HCT116 (cell line): ENCODE results near the gene CDKAL1. TPM values are rescaled to one million over a fixed set of nuclear protein-coding genes. Genes with fewer than 3 reads are reported as not detected.

Source experiments
- ATAC-seq: fragments of 200-7000 bp; cut with Tn5 transposase; 2 replicates; pipeline ENCODE4 v1.9.1; 2020; ENCODE audit warnings: mild to moderate bottlenecking, moderate library complexity
- BruUV-seq: library from RNA; stranded (reverse); fragments of 400-500 nt; replicated peaks from 2 replicates; lab custom pipeline; 2021; lab: Mats Ljungman, UMichigan
- CTCF ChIA-PET: fragments of 300-600 bp; sonication (Branson Sonifier 250); formaldehyde crosslinking; loops from one replicate; lab custom pipeline; 2021; ENCODE audit warnings: antibody characterized with exemption; lab: Charles Lee
- POLR2A ChIA-PET: fragments of 300-600, 350-600 bp; sonication (Branson Sonifier 250); formaldehyde crosslinking; loops from one replicate; lab custom pipeline; 2021; ENCODE audit warnings: antibody characterized with exemption; lab: Charles Lee
- RAD21 ChIA-PET, 2 experiments: fragments of 300-600 bp; sonication (Branson Sonifier 250); formaldehyde crosslinking; loops; one replicate each; lab custom pipeline; 2023; ENCODE audit warnings: low total read pairs in 2 of 2; ENCODE audit not compliant: uncharacterized antibody in 2 of 2, unreplicated experiment in 2 of 2, low non-redundant PET in 1 of 2; lab: Charles Lee
- DNase-seq: peaks from one replicate; pipeline ENCODE4 v3.0.0-alpha.2; 2010; ENCODE audit warnings: low read depth, low spot score
- H2AFZ ChIP-seq: fragments of 200-600 bp; shearing (Covaris generic), sonication (generic); 2 replicates; pipeline ENCODE4 v1.6.1; 2017; ENCODE audit warnings: low read depth, mixed run types, mixed read lengths, antibody characterized with exemption, low read length; ENCODE audit not compliant: poor library complexity, severe bottlenecking
- H3K27ac ChIP-seq: 2 replicates; pipeline ENCODE4 v1.5.1; 2012; ENCODE audit warnings: low read depth, low read length
- H3K27me3 ChIP-seq: fragments of 200-600 bp; sonication (generic); 2 replicates; pipeline ENCODE4 v1.6.1; 2016; ENCODE audit warnings: mixed run types, low read length, mixed read lengths; ENCODE audit not compliant: insufficient read depth
- H3K36me3 ChIP-seq, 2 experiments: fragments of 200-500 bp in 1 of 2; fragments of 200-600 bp in 1 of 2; sonication (Bioruptor generic) in 1 of 2; sonication (generic) in 1 of 2; 2 replicates each; pipeline versions ENCODE4 v1.5.1 to v1.6.1; 2014 to 2016; ENCODE audit warnings: low read length in 2 of 2, inconsistent platforms in 1 of 2, mixed read lengths in 1 of 2, mixed run types in 1 of 2; ENCODE audit not compliant: insufficient read depth in 2 of 2, control insufficient read depth in 1 of 2
- H3K4me1 ChIP-seq, 2 experiments: fragments of 200-600 bp in 1 of 2; sonication (generic) in 1 of 2; 2 replicates each; pipeline versions ENCODE4 v1.5.1 to v1.6.1; 2012 to 2017; ENCODE audit warnings: low read length in 2 of 2, inconsistent platforms in 1 of 2, mild to moderate bottlenecking in 1 of 2, mixed read lengths in 1 of 2, mixed run types in 1 of 2, moderate library complexity in 1 of 2; ENCODE audit not compliant: insufficient read depth in 2 of 2, control insufficient read depth in 1 of 2
- H3K4me2 ChIP-seq: fragments of 200-600 bp; sonication (generic); 2 replicates; pipeline ENCODE4 v1.6.1; 2017; ENCODE audit warnings: mixed run types, low read length, mixed read lengths
- H3K4me3 ChIP-seq, 2 experiments: fragments of 200-600 bp in 1 of 2; sonication (generic) in 1 of 2; replicated peaks in 1 of 2; 2 replicates each; pipeline ENCODE4 v1.5.1; 2011 to 2016; ENCODE audit warnings: low read length in 2 of 2, control low read depth in 1 of 2, low read depth in 1 of 2, mild to moderate bottlenecking in 1 of 2, mixed read lengths in 1 of 2, mixed run types in 1 of 2
- H3K79me2 ChIP-seq: fragments of 200-600 bp; sonication (generic); 2 replicates; pipeline ENCODE4 v1.6.1; 2017; ENCODE audit warnings: mild to moderate bottlenecking, mixed run types, low read length, moderate library complexity, mixed read lengths; ENCODE audit not compliant: insufficient read depth
- H3K9ac ChIP-seq: fragments of 200-600 bp; sonication (generic); 2 replicates; pipeline ENCODE4 v1.6.1; 2016; ENCODE audit warnings: low read length, mixed read lengths
- H3K9me2 ChIP-seq: fragments of 200-600 bp; sonication (generic), shearing (Covaris generic); 2 replicates; pipeline ENCODE4 v1.6.1; 2017; ENCODE audit warnings: mixed run types, mild to moderate bottlenecking, moderate library complexity; ENCODE audit not compliant: insufficient read depth
- H3K9me3 ChIP-seq, 2 experiments: fragments of 200-500 bp in 1 of 2; fragments of 200-600 bp in 1 of 2; sonication (Bioruptor generic) in 1 of 2; sonication (generic) in 1 of 2; 2 replicates each; pipeline ENCODE4 v1.6.1; 2014 to 2017; ENCODE audit warnings: low read length in 2 of 2, mixed read lengths in 2 of 2, inconsistent platforms in 1 of 2, low read depth in 1 of 2, mild to moderate bottlenecking in 1 of 2, mixed run types in 1 of 2, moderate library complexity in 1 of 2; ENCODE audit not compliant: control insufficient read depth in 1 of 2, insufficient read depth in 1 of 2
- H4K20me1 ChIP-seq: fragments of 200-600 bp; sonication (generic), shearing (Covaris generic); 2 replicates; pipeline ENCODE4 v1.6.1; 2017; ENCODE audit warnings: mixed run types, mild to moderate bottlenecking, moderate library complexity; ENCODE audit not compliant: insufficient read depth
- ATF3 ChIP-seq: IDR thresholded peaks from 2 replicates; pipeline ENCODE4 v1.6.1; 2012
- CEBPB ChIP-seq: IDR thresholded peaks from 2 replicates; pipeline ENCODE4 v1.6.1; 2012; ENCODE audit warnings: low read depth
- CTCF ChIP-seq, 3 experiments: fragments of 200-600 bp in 1 of 3; sonication (generic) in 1 of 3; IDR thresholded peaks in 2 of 3; conservative IDR thresholded peaks in 1 of 3; 2 replicates each; pipeline ENCODE4 v1.5.1; 2012 to 2017; ENCODE audit warnings: low read depth in 2 of 3, low read length in 2 of 3, antibody characterized with exemption in 1 of 3, borderline replicate concordance in 1 of 3, control low read depth in 1 of 3, mild to moderate bottlenecking in 1 of 3, mixed read lengths in 1 of 3, mixed run types in 1 of 3, moderate library complexity in 1 of 3; ENCODE audit not compliant: insufficient read depth in 1 of 3
- EGR1 ChIP-seq: IDR thresholded peaks from 2 replicates; pipeline ENCODE4 v1.6.1; 2012; ENCODE audit warnings: low read depth
- ELF1 ChIP-seq: IDR thresholded peaks from 2 replicates; pipeline ENCODE4 v1.6.1; 2012; ENCODE audit warnings: low read depth, borderline replicate concordance
- EZH2phosphoT487 ChIP-seq: fragments of 200-600 bp; IDR thresholded peaks from 2 replicates; pipeline ENCODE4 v1.6.1; 2018; ENCODE audit warnings: antibody characterized with exemption, borderline replicate concordance
- FOSL1 ChIP-seq: IDR thresholded peaks from 2 replicates; pipeline ENCODE4 v1.6.1; 2012; ENCODE audit warnings: low read depth
- MAX ChIP-seq: IDR thresholded peaks from 2 replicates; pipeline ENCODE4 v1.6.1; 2012
- REST ChIP-seq: IDR thresholded peaks from 2 replicates; pipeline ENCODE4 v1.6.1; 2012; ENCODE audit warnings: low read depth
- SIN3A ChIP-seq: IDR thresholded peaks from 2 replicates; pipeline ENCODE4 v1.6.1; 2012; ENCODE audit warnings: low read depth
- SP1 ChIP-seq: IDR thresholded peaks from 2 replicates; pipeline ENCODE4 v1.6.1; 2012; ENCODE audit warnings: low read depth
- YY1 ChIP-seq: IDR thresholded peaks from 2 replicates; pipeline ENCODE4 v1.6.1; 2011; ENCODE audit warnings: low read length, low read depth, moderate library complexity, mild to moderate bottlenecking; ENCODE audit not compliant: insufficient replicate concordance; ENCODE audit errors: extremely low read depth
- ZBTB33 ChIP-seq: IDR thresholded peaks from 2 replicates; pipeline ENCODE4 v1.6.1; 2011; ENCODE audit warnings: mild to moderate bottlenecking, low read length, moderate library complexity; ENCODE audit not compliant: insufficient replicate concordance; ENCODE audit errors: extremely low read depth
- ZFX ChIP-seq: fragments of 450-650 bp; IDR thresholded peaks from 2 replicates; pipeline ENCODE4 v1.6.1; 2017
- intact Hi-C: fragments of 100-400 bp; cut with micrococcal nuclease; formaldehyde crosslinking; loops from 2 replicates; pipeline ENCODE4 v1.10.0; 2022
- total RNA-seq: library from RNA; stranded (reverse); gene quantifications from one replicate; pipeline ENCODE4 v1.2.1, GENCODE V29; 2021; ENCODE audit not compliant: unreplicated experiment

CDKAL1 gene
- total RNA-seq, 1 experiment from 2014 or later: 14.9 TPM

- H3K9me3 ChIP-seq: no peaks in the 10 kb centered on the region
- H3K9me2 ChIP-seq: no peaks in the 10 kb centered on the region
- H3K4me3 ChIP-seq: no peak overlapping the region
- H3K4me1 ChIP-seq: peaks cover 23 to 28% of the 10 kb centered on the region in 2 experiments
- no peak for DNase-seq
- ChIA-PET POLR2A (no interaction called here), RAD21 (no interaction called here), CTCF (no interaction called here)
- H4K20me1 ChIP-seq: no peaks in the 10 kb centered on the region
- H3K4me2 ChIP-seq: no peak overlapping the region
- no peak for ATAC-seq
- TF ChIP-seq SP1 (no peak), YY1 (no peak), ATF3 (no peak), ZFX (no peak), REST (no peak), ELF1 (no peak), ZBTB33 (no peak), SIN3A (no peak), MAX (no peak), CEBPB (no peak), EZH2phosphoT487 (no peak), EGR1 (no peak), CTCF (IDR thresholded peaks at IDR 0.05 in 2 of 3, conservative IDR thresholded peaks at IDR 0.05 in 1 of 3; ENCODE audit: borderline replicate concordance in 1 of 3, insufficient read depth in 1 of 3, low read depth in 2 of 3, low read length in 2 of 3) (no peak), FOSL1 (no peak)
- H3K9ac ChIP-seq: no peak overlapping the region
- no TSS peak for BruUV-seq
- no peak overlapping the region for H3K27ac ChIP-seq
- H3K36me3 ChIP-seq: no peaks in the 10 kb centered on the region
- no peak overlapping the region for H2AFZ ChIP-seq
- intact Hi-C loops: no loop called here
- no peaks in the 10 kb centered on the region for H3K27me3 ChIP-seq
- peaks cover 15% of the 10 kb centered on the region; the same call in 1 of the 2 replicates for H3K79me2 ChIP-seq
Observed at GRCh38 chr6:20633566-20634340, 99.5 kb downstream of the CDKAL1 start.
